Stomach (tissue), 4 donors: ENCODE measurements around the gene PCDHGA1.

Source experiments
- CTCF ChIP-seq, 7 experiments: fragments of 450-650 bp in 4 of 7; fragments of 200-600 bp in 3 of 7; sonication (generic) in 3 of 7; IDR thresholded peaks; one replicate each; pipeline ENCODE4 v1.5.1; 2016 to 2019; ENCODE audit warnings: antibody characterized with exemption in 7 of 7, control low read depth in 2 of 7, mild to moderate bottlenecking in 1 of 7
- POLR2AphosphoS5 ChIP-seq, 3 donors: sonication (generic); formaldehyde crosslinking; IDR thresholded peaks; one replicate each; pipeline ENCODE4 v1.6.1; 2016; ENCODE audit warnings: antibody characterized with exemption in 3 of 3

- no peak for TF ChIP-seq CTCF (IDR thresholded peaks at IDR 0.05)
- TF ChIP-seq POLR2AphosphoS5 (IDR thresholded peaks at IDR 0.05), result no peak
Measured at GRCh38 chr5:141422742-141423291, 92.5 kb downstream of the PCDHGA1 start.
